ENCODE data around the gene LRRC46. TPM values are rescaled to one million over a fixed set of nuclear protein-coding genes. Genes with fewer than 3 reads are reported as not detected.

Gene LRRC46
- total RNA-seq, 4 donors from 2014 or later: 0.18 TPM; not detected in 3

DNA sequence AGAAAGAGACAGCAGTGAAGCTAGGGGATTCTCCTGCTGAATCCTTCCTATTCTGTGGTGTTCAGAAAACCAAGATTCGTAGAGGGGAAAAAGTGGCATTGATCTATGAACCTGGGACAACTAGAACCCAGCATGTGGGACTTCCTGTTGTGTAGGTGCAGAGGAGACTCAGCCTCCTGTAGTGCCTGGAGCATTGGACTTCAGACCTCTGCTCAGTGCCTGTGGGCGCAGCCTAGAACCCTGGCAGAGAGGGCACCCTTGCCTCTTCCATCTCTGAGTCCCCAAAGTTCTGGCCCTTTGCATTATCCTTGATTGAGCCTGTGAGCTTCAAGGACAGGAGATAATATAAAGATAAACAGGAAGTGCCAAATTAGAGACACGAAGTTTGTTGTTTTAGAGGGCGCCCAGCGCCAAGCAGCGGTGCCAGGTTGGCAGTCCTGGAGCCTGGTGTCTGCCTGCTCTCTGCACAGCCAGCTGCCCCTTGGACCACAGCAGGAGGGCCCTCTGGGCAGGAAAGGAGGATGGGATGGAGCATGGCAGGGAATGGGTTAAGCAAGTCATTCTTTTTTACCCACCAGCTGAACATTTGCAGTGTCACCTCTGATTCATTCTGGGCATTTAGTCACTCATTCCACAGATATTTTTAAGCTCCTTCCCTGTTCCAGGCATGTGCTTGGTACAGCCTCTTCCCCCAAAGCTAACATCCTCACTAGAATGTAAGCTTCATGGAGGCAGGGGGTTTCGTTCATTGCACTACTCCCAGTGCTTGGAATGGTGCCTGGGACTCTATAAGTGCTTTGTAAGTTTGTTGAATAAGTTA lies 31.4 kb downstream of the LRRC46 start:
- no peak for DNase-seq
- intact Hi-C loops (cut with DNase I): no loop called here
- Histone ChIP-seq H3K4me3 (no peak overlapping the region), H3K27me3 (peaks cover 0 to 65% (median 0%) of the 10 kb centered on the region in 4 donors), H3K9me3 (no peaks in the 10 kb centered on the region), H3K36me3 (no peaks in the 10 kb centered on the region), H3K4me1 (peaks cover 6 to 29% (median 13%) of the 10 kb centered on the region in 3 donors), H3K27ac (no peak overlapping the region)
- TF ChIP-seq POLR2A (IDR thresholded peaks at IDR 0.05): no peak
- TF ChIP-seq, protein P1, sequence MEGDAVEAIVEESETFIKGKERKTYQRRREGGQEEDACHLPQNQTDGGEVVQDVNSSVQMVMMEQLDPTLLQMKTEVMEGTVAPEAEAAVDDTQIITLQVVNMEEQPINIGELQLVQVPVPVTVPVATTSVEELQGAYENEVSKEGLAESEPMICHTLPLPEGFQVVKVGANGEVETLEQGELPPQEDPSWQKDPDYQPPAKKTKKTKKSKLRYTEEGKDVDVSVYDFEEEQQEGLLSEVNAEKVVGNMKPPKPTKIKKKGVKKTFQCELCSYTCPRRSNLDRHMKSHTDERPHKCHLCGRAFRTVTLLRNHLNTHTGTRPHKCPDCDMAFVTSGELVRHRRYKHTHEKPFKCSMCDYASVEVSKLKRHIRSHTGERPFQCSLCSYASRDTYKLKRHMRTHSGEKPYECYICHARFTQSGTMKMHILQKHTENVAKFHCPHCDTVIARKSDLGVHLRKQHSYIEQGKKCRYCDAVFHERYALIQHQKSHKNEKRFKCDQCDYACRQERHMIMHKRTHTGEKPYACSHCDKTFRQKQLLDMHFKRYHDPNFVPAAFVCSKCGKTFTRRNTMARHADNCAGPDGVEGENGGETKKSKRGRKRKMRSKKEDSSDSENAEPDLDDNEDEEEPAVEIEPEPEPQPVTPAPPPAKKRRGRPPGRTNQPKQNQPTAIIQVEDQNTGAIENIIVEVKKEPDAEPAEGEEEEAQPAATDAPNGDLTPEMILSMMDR (IDR thresholded peaks at IDR 0.05): no peak
- WGBS, 2 donors: 52 to 72% methylated on average over 4 to 6 of the region's 7 CpGs

DNA sequence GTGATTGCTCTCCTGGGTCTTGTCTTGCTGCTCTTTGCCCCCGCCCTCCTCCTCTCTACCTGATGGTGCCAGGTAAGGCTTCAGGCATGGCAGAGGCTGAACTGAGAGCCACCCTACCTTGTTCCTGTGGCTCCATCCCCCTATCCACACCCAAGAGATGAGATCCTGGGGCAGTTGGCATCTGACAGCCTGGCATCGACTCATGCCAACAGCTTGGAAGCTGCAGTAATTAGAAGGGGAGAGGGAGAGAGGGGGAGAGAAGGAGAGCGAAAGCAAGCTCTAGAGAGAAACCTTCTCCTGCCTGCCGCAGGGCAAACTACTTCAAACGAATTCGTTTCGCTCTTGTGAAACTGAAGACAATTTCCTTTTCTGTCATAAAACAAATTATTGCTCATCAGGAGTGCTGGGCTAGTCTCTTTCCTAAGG lies 33.3 kb downstream of the LRRC46 start:
- Histone ChIP-seq H3K9me3 (no peaks in the 10 kb centered on the region), H3K27ac (peak overlapping the region in 2 of 4 donors; percentile 5 to 19), H3K27me3 (peaks cover 0 to 66% (median 0%) of the 10 kb centered on the region in 4 donors), H3K36me3 (no peaks in the 10 kb centered on the region), H3K4me3 (peak overlapping the region in 1 of 4 donors; percentile 6), H3K4me1 (peaks cover 6 to 29% (median 13%) of the 10 kb centered on the region in 3 donors)
- DNase-seq: no peak
- 24 to 37% methylated on average over 6 of the region's 7 CpGs for WGBS, 2 donors
- TF ChIP-seq POLR2A (IDR thresholded peaks at IDR 0.05): no peak
- TF ChIP-seq, protein P1 (IDR thresholded peaks at IDR 0.05): no peak
- intact Hi-C loops (cut with DNase I): no loop called here

DNA sequence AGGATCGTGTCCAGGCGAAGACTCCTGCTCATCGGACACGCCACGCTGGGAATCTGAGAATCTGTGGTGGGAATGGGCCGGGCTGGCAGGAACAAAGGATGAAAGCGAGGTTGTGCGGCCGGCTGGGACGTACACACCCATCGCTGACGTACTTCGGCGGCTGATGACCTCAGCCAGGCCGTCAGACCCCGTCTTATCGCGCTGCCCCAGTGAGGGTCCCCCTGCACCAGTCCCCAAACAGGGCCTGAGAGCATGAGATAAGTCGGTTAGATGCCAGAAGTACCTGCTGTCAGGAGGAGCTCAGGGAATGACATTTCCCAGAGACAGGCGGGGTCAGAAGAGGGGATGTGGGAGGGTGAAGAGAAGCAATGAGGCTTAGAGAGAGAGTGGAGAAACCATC lies 35.5 kb downstream of the LRRC46 start:
- Histone ChIP-seq H3K27me3 (peaks cover 0 to 71% (median 0%) of the 10 kb centered on the region in 4 donors), H3K4me1 (peaks cover 6 to 31% (median 14%) of the 10 kb centered on the region in 3 donors), H3K4me3 (no peak overlapping the region), H3K9me3 (no peaks in the 10 kb centered on the region), H3K36me3 (no peaks in the 10 kb centered on the region), H3K27ac (no peak overlapping the region)
- intact Hi-C loops (cut with DNase I): no loop called here
- WGBS, 2 donors: 41 to 47% methylated on average over 9 to 20 of the region's 20 CpGs
- TF ChIP-seq POLR2A (IDR thresholded peaks at IDR 0.05): no peak
- TF ChIP-seq, protein P1 (IDR thresholded peaks at IDR 0.05): no peak
- DNase-seq: no peak

DNA sequence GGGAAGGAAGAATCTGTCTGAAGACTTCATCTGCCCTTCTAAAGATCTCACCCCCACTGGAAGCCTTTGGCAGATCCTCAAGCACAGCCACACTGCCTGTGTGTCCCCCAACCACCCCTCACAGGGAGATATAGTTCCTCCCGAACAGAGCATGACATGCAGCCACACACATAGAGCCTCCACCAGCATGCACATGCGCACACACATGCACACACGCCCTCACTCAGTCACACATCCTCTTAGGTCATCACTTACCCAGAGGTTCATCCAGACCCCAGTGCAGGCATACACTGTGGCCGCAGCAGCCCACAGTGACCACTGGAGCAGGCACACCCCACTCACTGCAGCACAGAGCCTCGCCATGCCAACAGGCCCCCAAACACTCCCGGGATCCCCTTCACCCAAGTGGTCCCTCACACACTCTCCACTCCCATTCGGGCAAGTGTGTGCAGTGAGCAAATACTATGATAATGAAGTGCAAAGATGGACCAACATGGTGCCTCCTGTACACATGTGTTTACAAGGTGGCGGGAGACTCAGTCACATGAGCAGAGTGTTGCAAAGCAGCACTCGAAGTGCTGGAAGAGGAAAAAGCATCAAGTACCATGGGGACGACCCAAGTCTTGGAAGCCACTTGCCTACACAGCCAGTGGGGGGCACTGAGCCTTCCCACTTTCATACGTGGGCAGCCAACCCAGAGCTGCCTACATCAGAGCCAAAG lies 36.5 kb downstream of the LRRC46 start:
- H3K27ac ChIP-seq: no peak overlapping the region
- H3K4me3 ChIP-seq: no peak overlapping the region
- peaks cover 4 to 36% (median 18%) of the 10 kb centered on the region in 3 donors for H3K4me1 ChIP-seq
- H3K27me3 ChIP-seq: peaks cover 0 to 81% (median 2%) of the 10 kb centered on the region in 4 donors
- 79 to 85% methylated on average over 10 to 11 of the region's 11 CpGs for WGBS, 2 donors
- no peaks in the 10 kb centered on the region for H3K36me3 ChIP-seq
- intact Hi-C loops (cut with DNase I): no loop called here
- DNase-seq: no peak
- H3K9me3 ChIP-seq: no peaks in the 10 kb centered on the region
- TF ChIP-seq POLR2A (IDR thresholded peaks at IDR 0.05): no peak
- TF ChIP-seq, protein P1 (IDR thresholded peaks at IDR 0.05): no peak

DNA sequence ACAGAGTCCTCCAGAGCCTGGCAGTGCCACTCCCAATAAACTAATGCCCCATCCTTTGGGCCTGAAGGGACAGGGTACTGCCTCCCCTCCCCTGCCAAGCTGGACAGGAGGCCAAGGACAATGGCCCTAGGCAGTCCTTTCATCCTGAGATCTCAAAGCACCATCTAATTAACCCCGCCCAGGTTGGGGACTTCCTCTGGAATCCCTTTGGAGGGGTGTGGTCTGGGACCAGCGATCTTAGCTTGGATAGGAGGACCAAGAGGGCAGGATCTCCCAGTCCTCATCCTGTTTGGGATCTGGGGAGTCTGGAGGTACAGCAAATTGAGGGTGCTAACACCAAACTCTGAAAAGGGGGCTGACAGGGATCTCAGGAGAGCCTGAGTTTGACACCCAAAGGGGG lies 37.6 kb downstream of the LRRC46 start:
- intact Hi-C loops (cut with DNase I): no loop called here
- no CpG with 5 or more reads among the region's 2 CpGs for WGBS, 2 donors
- no peak for TF ChIP-seq POLR2A (IDR thresholded peaks at IDR 0.05)
- TF ChIP-seq, protein P1 (IDR thresholded peaks at IDR 0.05): no peak
- DNase-seq: no peak
- no peak overlapping the region for H3K4me3 ChIP-seq
- no peaks in the 10 kb centered on the region for H3K9me3 ChIP-seq
- H3K36me3 ChIP-seq: no peaks in the 10 kb centered on the region
- peaks cover 0 to 93% (median 3%) of the 10 kb centered on the region in 4 donors for H3K27me3 ChIP-seq
- no peak overlapping the region for H3K27ac ChIP-seq
- peaks cover 4 to 38% (median 15%) of the 10 kb centered on the region in 3 donors for H3K4me1 ChIP-seq
